ENCODE measurements around the gene COA1. TPM values are rescaled to one million over a fixed set of nuclear protein-coding genes. Genes with fewer than 3 reads are reported as not detected.

The COA1 gene
- total RNA-seq, 2 donors from 2014 or later: 47.9 to 57.5 TPM

- DNase-seq (ENCODE audit: low spot score): no peak
- intact Hi-C loops (cut with DNase I): loop anchor here (5.0 kb wide), 1 partner anchor 46 kb away; no protein-coding TSS in a partner anchor
- Histone ChIP-seq H3K27me3 (replicated peaks; ENCODE audit: insufficient read depth) (no peaks in the 10 kb centered on the region), H3K27ac (no peak overlapping the region), H3K4me3 (no peak overlapping the region), H3K9me3 (no peaks in the 10 kb centered on the region), H3K36me3 (no peaks in the 10 kb centered on the region), H3K4me1 (replicated peaks) (no peaks in the 10 kb centered on the region)
- TF ChIP-seq POLR2AphosphoS5 (IDR thresholded peaks at IDR 0.05): no peak
- TF ChIP-seq CTCF (IDR thresholded peaks at IDR 0.05): no peak
- no peak for TF ChIP-seq POLR2A (IDR thresholded peaks at IDR 0.05)
- 80% methylated on average over 5 of the region's 5 CpGs for WGBS
Observed at GRCh38 chr7:43698460-43699255, 30.7 kb downstream of the COA1 start.

- no peaks in the 10 kb centered on the region for H3K27me3 ChIP-seq (replicated peaks; ENCODE audit: insufficient read depth)
- WGBS: 89% methylated on average over 4 of the region's 4 CpGs
- H3K27ac ChIP-seq: no peak overlapping the region
- no peaks in the 10 kb centered on the region for H3K4me1 ChIP-seq (replicated peaks)
- H3K36me3 ChIP-seq: no peaks in the 10 kb centered on the region
- no peak overlapping the region for H3K4me3 ChIP-seq
- no peak for DNase-seq (ENCODE audit: low spot score)
- TF ChIP-seq POLR2AphosphoS5 (IDR thresholded peaks at IDR 0.05) (no peak), CTCF (IDR thresholded peaks at IDR 0.05) (no peak), POLR2A (IDR thresholded peaks at IDR 0.05) (no peak)
- intact Hi-C loops (cut with DNase I): loop anchor here (5.0 kb wide), 1 partner anchor 45 kb away; no protein-coding TSS in a partner anchor
- no peaks in the 10 kb centered on the region for H3K9me3 ChIP-seq
Observed at GRCh38 chr7:43697690-43698089, 31.6 kb downstream of the COA1 start.

GRCh38 chr7:43695365-43695764 lies 34.0 kb downstream of the COA1 start:
- no peaks in the 10 kb centered on the region for H3K36me3 ChIP-seq
- TF ChIP-seq CTCF (IDR thresholded peaks at IDR 0.05) (no peak), POLR2AphosphoS5 (IDR thresholded peaks at IDR 0.05) (no peak), POLR2A (IDR thresholded peaks at IDR 0.05) (no peak)
- H3K27ac ChIP-seq: no peak overlapping the region
- H3K4me1 ChIP-seq (replicated peaks): no peaks in the 10 kb centered on the region
- no peak for DNase-seq (ENCODE audit: low spot score)
- intact Hi-C loops (cut with DNase I): loop anchor here (5.0 kb wide), 1 partner anchor 43 kb away; no protein-coding TSS in a partner anchor
- no peaks in the 10 kb centered on the region for H3K9me3 ChIP-seq
- H3K27me3 ChIP-seq (replicated peaks; ENCODE audit: insufficient read depth): no peaks in the 10 kb centered on the region
- 95% methylated on average over 1 of the region's 1 CpG for WGBS
- no peak overlapping the region for H3K4me3 ChIP-seq

DNA sequence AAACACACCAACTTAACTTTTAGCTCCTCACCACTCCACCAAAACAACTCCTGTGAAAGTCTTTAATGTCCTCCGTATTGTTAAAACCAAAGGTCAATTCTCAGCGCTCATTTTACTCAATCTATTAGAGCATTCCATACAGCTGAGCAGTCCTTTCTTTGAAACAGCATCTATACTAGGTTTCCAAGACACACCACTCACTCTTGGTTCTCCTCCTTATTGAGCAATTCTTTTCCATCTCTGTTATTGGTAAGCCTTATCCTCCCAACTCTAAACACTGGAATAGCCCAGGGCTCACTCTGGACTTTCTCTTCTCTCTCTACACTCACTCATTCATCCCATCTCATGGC lies 34.9 kb downstream of the COA1 start:
- Histone ChIP-seq H3K27ac (no peak overlapping the region), H3K4me3 (no peak overlapping the region), H3K36me3 (no peaks in the 10 kb centered on the region), H3K27me3 (replicated peaks; ENCODE audit: insufficient read depth) (no peaks in the 10 kb centered on the region), H3K9me3 (no peaks in the 10 kb centered on the region), H3K4me1 (replicated peaks) (no peaks in the 10 kb centered on the region)
- no peak for DNase-seq (ENCODE audit: low spot score)
- TF ChIP-seq POLR2AphosphoS5 (IDR thresholded peaks at IDR 0.05) (no peak), CTCF (IDR thresholded peaks at IDR 0.05) (no peak)
- intact Hi-C loops (cut with DNase I): no loop called here
- 96% methylated on average over 2 of the region's 2 CpGs for WGBS

Measured in prostate gland (tissue), 2 donors.